ENCODE results near the gene ZNF224.

DNA sequence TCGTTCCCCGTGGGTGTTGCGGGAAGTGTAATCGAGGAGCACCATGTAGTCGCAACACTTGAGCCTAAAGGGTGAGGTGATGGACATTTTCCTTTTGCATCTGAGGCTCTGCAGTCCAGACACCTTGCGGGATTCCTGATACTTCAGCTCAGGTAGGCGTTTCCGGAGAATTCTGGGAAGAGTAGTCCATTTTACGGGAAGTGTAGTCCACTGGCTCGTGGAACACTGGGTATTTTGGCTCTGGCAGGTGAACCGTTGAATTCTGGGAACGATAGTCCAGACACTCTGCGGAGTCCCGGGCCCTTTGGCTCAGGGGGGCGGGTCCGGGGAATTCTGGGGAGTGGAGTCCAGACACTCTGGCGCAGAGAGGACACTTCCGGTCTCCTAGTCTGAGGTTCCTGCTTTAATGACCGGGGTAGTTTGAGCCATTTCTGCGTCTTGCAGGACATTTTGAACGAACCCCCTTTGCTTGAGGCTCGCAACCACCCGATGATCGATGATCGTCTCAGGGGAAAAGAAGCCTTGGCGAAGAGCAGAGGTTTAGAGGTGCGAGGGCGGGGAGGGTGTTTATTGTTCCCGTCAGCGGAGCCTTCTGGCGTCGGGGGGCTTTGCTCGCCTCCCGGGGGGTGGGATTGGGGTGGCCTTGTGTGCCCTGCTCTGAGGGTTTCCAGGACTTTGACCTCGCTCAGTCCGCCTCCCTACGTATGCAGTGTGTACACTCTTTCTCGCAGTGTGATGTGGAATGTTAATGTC lies 42.3 kb upstream of the ZNF224 start, which contains the start of gene ZNF223:
- TF ChIP-seq, protein P1, sequence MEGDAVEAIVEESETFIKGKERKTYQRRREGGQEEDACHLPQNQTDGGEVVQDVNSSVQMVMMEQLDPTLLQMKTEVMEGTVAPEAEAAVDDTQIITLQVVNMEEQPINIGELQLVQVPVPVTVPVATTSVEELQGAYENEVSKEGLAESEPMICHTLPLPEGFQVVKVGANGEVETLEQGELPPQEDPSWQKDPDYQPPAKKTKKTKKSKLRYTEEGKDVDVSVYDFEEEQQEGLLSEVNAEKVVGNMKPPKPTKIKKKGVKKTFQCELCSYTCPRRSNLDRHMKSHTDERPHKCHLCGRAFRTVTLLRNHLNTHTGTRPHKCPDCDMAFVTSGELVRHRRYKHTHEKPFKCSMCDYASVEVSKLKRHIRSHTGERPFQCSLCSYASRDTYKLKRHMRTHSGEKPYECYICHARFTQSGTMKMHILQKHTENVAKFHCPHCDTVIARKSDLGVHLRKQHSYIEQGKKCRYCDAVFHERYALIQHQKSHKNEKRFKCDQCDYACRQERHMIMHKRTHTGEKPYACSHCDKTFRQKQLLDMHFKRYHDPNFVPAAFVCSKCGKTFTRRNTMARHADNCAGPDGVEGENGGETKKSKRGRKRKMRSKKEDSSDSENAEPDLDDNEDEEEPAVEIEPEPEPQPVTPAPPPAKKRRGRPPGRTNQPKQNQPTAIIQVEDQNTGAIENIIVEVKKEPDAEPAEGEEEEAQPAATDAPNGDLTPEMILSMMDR (IDR thresholded peaks at IDR 0.05) = no peak
- TF ChIP-seq POLR2AphosphoS5 (IDR thresholded peaks at IDR 0.05) = peak in 3 of 4 donors; percentile 52 to 87 (median 59)
- TF ChIP-seq POLR2A (IDR thresholded peaks at IDR 0.05) = no peak
